Renal cortex interstitium (tissue), 11 donors: ENCODE data around the gene FBXO24. TPM values are rescaled to one million over a fixed set of nuclear protein-coding genes. Genes with fewer than 3 reads are reported as not detected.

Experiments
- DNase-seq, 11 donors: peaks; one replicate each; pipeline ENCODE4 v3.0.0-alpha.2; 2013; ENCODE audit warnings: low read depth in 9 of 11, low spot score in 4 of 11; ENCODE audit errors: extremely low read depth in 1 of 11
- polyA plus RNA-seq, 3 donors: library from polyadenylated mRNA; unstranded; fragments of 120-200 nt; gene quantifications; one replicate each; pipeline ENCODE4 v1.2.1, GENCODE V29; 2013; ENCODE audit not compliant: insufficient read length in 3 of 3

FBXO24 gene
- polyA plus RNA-seq, 3 donors = 1.7 to 2.5 (median 1.7) TPM

- no peak for DNase-seq
Observed at GRCh38 chr7:100570954-100571828, 14.9 kb upstream of the FBXO24 start.

DNA sequence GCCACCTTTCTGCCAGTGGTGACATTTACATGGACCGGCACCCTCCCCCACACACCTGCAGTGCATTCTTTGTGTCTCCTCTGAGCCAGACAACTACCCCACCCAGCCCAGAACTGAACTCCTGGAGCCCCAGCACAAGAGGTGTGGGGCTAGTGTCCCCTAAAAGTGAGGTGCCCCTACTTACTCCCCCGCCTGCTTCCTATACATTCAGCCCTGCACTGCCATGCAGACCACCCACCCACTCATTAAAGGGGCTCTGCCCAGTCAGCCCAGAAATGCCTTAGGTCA is 14.4 kb upstream of the FBXO24 start:
- no peak for DNase-seq

GRCh38 chr7:100572281-100572948 is 13.7 kb upstream of the FBXO24 start:
- DNase-seq = no peak

DNA sequence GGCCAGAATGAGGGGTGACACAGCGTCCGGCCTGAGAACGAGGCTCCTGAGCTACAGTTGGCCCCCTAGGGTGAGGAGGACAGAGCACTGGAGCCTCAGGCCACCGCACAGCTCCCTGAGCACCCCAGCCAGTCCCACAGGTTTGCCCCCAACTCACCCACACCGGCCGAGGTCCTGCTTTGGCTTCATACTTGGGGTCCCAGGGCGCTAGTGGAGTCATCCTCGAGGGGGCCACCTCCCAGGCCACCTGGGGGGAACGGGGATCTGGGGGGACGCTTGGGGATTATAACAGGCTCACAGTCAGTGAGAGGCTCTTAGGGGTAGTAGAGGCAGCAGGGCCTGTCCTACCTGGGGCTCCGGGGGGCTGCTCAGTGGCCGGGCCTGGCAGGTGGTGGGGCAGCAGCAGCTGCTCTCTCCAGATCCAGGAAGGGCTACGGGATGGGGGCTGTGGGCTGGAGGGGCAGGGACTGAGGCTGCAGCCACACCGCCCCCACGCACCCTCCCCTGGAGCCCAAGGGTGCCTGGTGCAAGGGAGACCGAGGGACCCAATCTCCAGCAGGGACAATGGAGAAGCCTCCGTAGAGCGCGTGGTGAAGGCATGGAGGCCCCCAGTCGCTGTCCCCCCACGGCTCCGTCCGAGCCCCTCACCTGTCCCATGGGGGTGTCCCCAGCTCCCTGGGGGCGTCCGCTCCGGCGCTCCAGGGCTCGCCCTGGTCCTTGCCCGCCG is 13.0 kb upstream of the FBXO24 start:
- DNase-seq = no peak

DNA sequence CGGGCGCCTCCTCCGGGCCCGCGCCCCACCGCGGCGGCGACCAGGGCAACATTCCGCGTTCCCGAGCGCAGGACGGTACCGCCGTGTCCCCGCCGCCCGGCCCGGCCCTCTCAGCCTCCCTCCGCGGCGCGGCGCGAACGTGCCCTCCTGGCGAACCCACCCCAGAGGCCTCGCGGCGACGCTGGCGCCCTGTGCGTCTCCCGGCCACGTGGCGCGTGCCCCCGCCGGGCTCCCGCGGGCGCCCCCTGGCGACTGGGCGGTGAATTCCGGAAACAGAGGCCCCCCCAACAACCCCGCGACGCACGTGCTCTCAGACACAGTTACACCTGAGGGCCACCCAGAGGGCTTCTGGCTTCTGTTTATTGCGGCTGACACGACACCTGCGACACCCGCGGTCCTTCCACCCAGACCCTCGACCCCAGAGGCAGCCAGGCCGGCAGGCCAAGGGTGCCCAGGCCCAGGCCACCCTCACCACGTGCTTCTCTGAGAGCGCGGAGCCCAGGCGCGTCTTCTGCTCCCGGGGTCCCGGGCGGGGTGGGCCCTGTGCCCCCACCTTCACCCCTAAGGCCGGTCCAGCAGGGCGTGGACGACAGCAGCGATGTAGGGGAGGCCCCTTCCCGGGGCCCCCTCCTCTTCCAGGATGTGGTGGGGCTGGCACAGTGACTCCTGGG is 12.3 kb upstream of the FBXO24 start, which contains the start of gene SAP25:
SAP25 (minus strand) TSS at position 210 of the 671 bp plus-strand sequence; CDS start at position 52, 158 bp downstream.
- DNase-seq = no peak

GRCh38 chr7:100574362-100575205 is 11.5 kb upstream of the FBXO24 start:
- no peak for DNase-seq

DNA sequence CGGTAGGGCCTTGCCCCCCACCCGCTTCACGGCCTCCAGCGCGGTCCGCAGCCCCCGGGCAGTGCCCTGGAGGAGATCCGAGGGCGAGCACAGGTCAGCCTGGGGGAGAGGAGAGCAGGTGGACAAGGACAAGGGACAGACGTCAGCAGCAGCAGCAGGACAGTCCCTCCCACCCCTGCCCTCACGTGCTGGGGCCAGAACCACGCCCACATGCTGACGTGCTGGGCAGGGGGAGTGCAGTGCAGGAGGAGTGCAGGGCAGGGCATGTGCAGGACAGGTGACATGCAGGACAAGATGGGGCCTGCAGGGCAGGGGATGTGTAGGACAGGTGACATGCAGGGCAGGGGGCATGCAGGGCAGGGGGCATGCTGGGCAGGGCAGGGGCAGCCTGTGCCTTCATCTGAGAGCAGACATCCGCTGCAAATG is 10.9 kb upstream of the FBXO24 start:
- DNase-seq = no peak

- no peak for DNase-seq
Observed at GRCh38 chr7:100575746-100576383, 10.3 kb upstream of the FBXO24 start.

GRCh38 chr7:100576384-100576993 is 9.6 kb upstream of the FBXO24 start:
- no peak for DNase-seq

DNA sequence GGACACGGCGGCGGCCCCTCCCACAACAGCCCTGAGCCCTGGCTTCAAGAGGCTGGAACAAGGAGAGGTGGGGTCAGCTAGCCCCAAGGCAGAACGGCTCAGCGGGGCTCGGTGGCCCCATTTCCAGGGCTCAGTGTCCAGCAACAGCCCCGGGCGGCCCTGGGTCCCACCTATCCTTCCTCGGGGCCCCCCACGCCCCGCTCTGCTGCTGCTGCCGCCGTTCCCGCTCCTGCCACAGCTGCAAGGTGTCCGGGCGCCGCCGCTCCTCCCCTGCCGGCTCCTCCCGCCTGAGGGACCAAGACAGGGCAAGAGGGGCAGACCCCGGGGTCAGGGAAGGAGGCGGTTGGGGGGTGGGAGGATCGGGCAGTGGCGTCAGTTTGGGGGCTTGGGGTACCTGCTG is 9.0 kb upstream of the FBXO24 start:
- DNase-seq = no peak

DNA sequence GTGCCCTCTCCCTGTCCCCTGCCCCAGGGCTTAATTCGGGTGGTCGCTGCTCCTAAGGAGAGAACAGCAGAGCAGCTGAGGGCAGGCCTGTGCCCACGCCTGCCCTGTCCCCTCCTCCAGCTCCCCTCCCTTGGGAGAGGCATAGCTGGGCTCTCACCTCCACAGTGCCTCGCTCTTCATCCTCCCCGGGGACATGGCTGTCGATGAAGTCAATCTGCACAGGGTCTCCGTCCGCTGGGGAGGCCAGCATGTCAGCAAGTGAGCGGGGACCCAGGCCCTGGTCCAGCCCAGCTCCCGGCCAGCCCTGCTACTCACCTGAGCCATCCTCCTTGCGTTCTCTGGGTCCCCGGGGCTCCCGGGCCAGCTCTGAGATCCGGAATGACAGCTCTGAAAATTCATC is 8.6 kb upstream of the FBXO24 start:
- no peak for DNase-seq

GRCh38 chr7:100578246-100579183 is 7.6 kb upstream of the FBXO24 start:
- DNase-seq = no peak

DNA sequence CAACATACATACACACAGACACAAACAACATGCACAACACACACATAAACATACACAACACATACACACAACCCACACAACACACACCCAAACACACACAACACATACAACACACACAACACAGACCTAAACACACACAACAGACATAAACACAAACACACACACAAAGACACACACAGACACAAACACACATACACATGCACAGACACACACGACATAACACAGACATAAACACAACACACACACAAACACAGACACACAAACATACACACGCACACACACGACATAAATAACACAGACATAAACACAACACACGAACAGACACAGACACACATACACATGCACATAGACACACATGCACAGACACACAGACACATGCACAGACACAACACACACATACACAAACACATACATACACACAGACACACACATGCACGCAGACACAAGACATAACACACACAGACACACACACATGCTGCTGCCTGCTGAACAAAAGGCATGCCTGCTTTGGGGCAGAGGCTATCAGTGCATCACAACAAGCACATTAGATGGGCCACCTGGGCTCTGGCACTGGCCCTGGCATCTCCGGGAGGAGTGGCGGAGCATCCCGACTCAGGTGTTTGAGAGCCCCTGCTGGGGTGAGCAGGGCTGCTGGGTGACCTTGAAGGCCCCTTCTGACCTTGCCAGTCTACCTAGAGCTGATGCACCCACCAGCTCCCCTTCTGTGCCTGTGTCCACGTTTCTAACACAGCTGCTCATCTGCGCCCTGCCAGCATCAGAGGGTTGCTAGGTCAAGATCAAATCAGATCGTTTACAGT is 5.5 kb upstream of the FBXO24 start:
- no peak for DNase-seq

DNA sequence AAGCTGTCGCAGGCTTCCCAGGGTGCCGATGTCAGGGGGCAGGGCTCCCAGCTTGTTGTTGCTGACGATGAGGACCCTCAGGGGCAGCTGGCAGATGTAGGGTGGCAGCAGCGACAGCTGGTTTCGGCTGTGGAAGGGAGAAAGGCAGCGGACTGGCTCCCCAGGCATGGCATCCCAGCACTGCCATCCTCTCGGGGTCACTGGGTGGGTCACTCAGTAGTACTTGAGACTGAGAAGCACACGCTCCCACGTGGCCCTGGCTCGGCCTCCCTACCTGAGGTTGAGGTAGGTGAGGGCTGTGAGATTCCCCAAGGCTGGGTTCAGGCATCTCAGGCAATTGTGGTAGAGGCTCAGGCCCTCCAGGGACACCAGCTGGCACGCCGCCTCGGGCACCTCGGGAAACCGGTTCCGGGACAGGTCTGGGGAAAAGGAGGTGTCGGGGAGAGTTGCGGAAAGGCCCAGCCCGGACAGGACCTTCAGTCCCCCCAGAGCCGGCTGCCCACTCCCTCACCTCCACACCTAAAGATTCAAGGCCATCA is 4.0 kb upstream of the FBXO24 start:
- no peak for DNase-seq

DNA sequence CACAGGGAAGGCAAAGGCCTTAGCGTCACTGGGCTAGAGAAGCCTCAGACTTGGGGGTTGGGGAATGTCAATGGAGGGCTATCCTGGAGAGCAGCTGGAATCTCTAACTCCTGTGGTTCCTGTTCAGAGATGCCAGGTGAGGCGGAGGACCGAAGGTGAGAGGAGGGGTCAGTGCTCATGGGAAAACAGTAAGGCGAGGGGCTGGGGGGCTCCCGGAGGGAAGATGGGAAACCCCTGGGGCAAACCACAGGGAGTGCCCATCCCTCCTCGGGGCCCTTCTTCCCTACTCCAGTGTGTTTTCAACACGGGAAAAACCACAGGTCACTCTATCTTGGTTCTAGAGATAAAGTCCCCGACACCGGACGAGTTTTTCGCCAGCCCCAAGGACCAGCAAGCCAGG is 3.5 kb upstream of the FBXO24 start:
- DNase-seq = no peak
